H9 (cell line): ENCODE data around the gene KCNIP1. TPM values are rescaled to one million over a fixed set of nuclear protein-coding genes. Genes with fewer than 3 reads are reported as not detected.

ENCODE experiments used
- DNase-seq: peaks from one replicate; pipeline ENCODE4 v3.0.0-alpha.2; 2017
- H2AFZ ChIP-seq: one replicate; pipeline ENCODE4 v1.6.1; 2013; ENCODE audit warnings: mild to moderate bottlenecking, low read length, control low read depth, moderate library complexity
- H2AK5ac ChIP-seq: 2 replicates; pipeline ENCODE4 v1.6.1; 2013; ENCODE audit warnings: low read length, control low read depth, mixed read lengths; ENCODE audit not compliant: insufficient read length
- H2BK120ac ChIP-seq: one replicate; pipeline ENCODE4 v1.6.1; 2013; ENCODE audit warnings: low read depth, mild to moderate bottlenecking, low read length, control low read depth, inconsistent platforms; ENCODE audit not compliant: poor library complexity, severe bottlenecking
- H2BK12ac ChIP-seq: 2 replicates; pipeline ENCODE4 v1.6.1; 2013; ENCODE audit warnings: low read length, control low read depth, mixed read lengths, low read depth; ENCODE audit not compliant: insufficient read length
- H2BK15ac ChIP-seq: 2 replicates; pipeline ENCODE4 v1.6.1; 2013; ENCODE audit warnings: low read depth, low read length, control low read depth
- H2BK20ac ChIP-seq: one replicate; pipeline ENCODE4 v1.6.1; 2013; ENCODE audit warnings: low read depth, mild to moderate bottlenecking, low read length, control low read depth, inconsistent platforms; ENCODE audit not compliant: poor library complexity, severe bottlenecking
- H2BK5ac ChIP-seq: 2 replicates; pipeline ENCODE4 v1.6.1; 2013; ENCODE audit warnings: low read length, control low read depth, mixed read lengths; ENCODE audit not compliant: insufficient read length
- H3K14ac ChIP-seq: 2 replicates; pipeline ENCODE4 v1.6.1; 2013; ENCODE audit warnings: low read length, control low read depth; ENCODE audit not compliant: insufficient read depth
- H3K18ac ChIP-seq: 2 replicates; pipeline ENCODE4 v1.6.1; 2013; ENCODE audit warnings: low read depth, mild to moderate bottlenecking, mixed read lengths, low read length, control low read depth; ENCODE audit not compliant: insufficient read length
- H3K23ac ChIP-seq: 2 replicates; pipeline ENCODE4 v1.6.1; 2013; ENCODE audit warnings: low read length, control low read depth, mixed read lengths, low read depth; ENCODE audit not compliant: insufficient read length
- H3K23me2 ChIP-seq: 2 replicates; pipeline ENCODE4 v1.6.1; 2013; ENCODE audit warnings: low read depth, mild to moderate bottlenecking, mixed read lengths, low read length, control low read depth; ENCODE audit not compliant: insufficient read length, poor library complexity, severe bottlenecking
- H3K27ac ChIP-seq: 2 replicates; pipeline ENCODE4 v1.5.1; 2013; ENCODE audit warnings: low read length, control low read depth, mixed read lengths, low read depth; ENCODE audit not compliant: insufficient read length
- H3K27me3 ChIP-seq: 2 replicates; pipeline ENCODE4 v1.6.1; 2013; ENCODE audit warnings: low read length, control low read depth, inconsistent platforms; ENCODE audit not compliant: insufficient read depth
- H3K4ac ChIP-seq: 2 replicates; pipeline ENCODE4 v1.6.1; 2013; ENCODE audit warnings: low read depth, mild to moderate bottlenecking, control low read depth, inconsistent platforms, low read length, moderate library complexity
- H3K4me1 ChIP-seq: 2 replicates; pipeline ENCODE4 v1.6.1; 2013; ENCODE audit warnings: low read length, control low read depth, inconsistent platforms; ENCODE audit not compliant: insufficient read depth
- H3K4me2 ChIP-seq: 2 replicates; pipeline ENCODE4 v1.6.1; 2013; ENCODE audit warnings: low read length, control low read depth, mixed read lengths; ENCODE audit not compliant: insufficient read length, insufficient read depth
- H3K56ac ChIP-seq: 2 replicates; pipeline ENCODE4 v1.6.1; 2013; ENCODE audit warnings: low read depth, mild to moderate bottlenecking, mixed read lengths, low read length, control low read depth; ENCODE audit not compliant: insufficient read length
- H3K79me1 ChIP-seq: 2 replicates; pipeline ENCODE4 v1.6.1; 2013; ENCODE audit warnings: low read depth, mild to moderate bottlenecking, moderate library complexity, low read length, control low read depth, inconsistent platforms; ENCODE audit not compliant: insufficient read depth, poor library complexity, severe bottlenecking
- H3K79me2 ChIP-seq: 2 replicates; pipeline ENCODE4 v1.6.1; 2013; ENCODE audit warnings: low read length, control low read depth, inconsistent platforms; ENCODE audit not compliant: insufficient read depth
- H3K9ac ChIP-seq: 2 replicates; pipeline ENCODE4 v1.6.1; 2013; ENCODE audit warnings: low read length, control low read depth, mixed read lengths; ENCODE audit not compliant: insufficient read length; ENCODE audit errors: extremely low read depth
- H3K9me3 ChIP-seq: one replicate; pipeline ENCODE4 v1.6.1; 2013; ENCODE audit warnings: low read depth, low read length, inconsistent platforms; ENCODE audit not compliant: control insufficient read depth
- H3T11ph ChIP-seq: one replicate; pipeline ENCODE4 v1.6.1; 2013; ENCODE audit warnings: mild to moderate bottlenecking, low read length, control low read depth, inconsistent platforms
- H4K20me1 ChIP-seq: one replicate; pipeline ENCODE4 v1.6.1; 2013; ENCODE audit not compliant: control insufficient read depth, insufficient read length, insufficient read depth
- H4K5ac ChIP-seq: 2 replicates; pipeline ENCODE4 v1.6.1; 2013; ENCODE audit warnings: low read depth, mild to moderate bottlenecking, mixed read lengths, low read length, control low read depth; ENCODE audit not compliant: insufficient read length
- H4K8ac ChIP-seq: replicated peaks from 2 replicates; pipeline ENCODE4 v1.6.1; 2013; ENCODE audit warnings: low read length, control low read depth, mixed read lengths, low read depth; ENCODE audit not compliant: insufficient read length
- H4K91ac ChIP-seq: 2 replicates; pipeline ENCODE4 v1.6.1; 2013; ENCODE audit warnings: low read depth, mild to moderate bottlenecking, moderate library complexity, mixed read lengths, low read length, control low read depth; ENCODE audit not compliant: insufficient read length
- H3K27ac Mint-ChIP-seq, 3 experiments: 2 replicates in 2 of 3; 3 replicates in 1 of 3; pipeline ENCODE4 v1.8.0; 2020 to 2021; ENCODE audit warnings: mixed read lengths in 3 of 3, mild to moderate bottlenecking in 1 of 3, moderate library complexity in 1 of 3
- H3K27me3 Mint-ChIP-seq: 2 replicates; pipeline ENCODE4 v1.8.0; 2021; ENCODE audit warnings: low read depth, mild to moderate bottlenecking, moderate library complexity, mixed read lengths
- H3K36me3 Mint-ChIP-seq, 3 experiments: 2 replicates in 2 of 3; 3 replicates in 1 of 3; pipeline ENCODE4 v1.8.0; 2020 to 2021; ENCODE audit warnings: low read depth in 3 of 3, mixed read lengths in 3 of 3; ENCODE audit not compliant: insufficient read depth in 1 of 3
- H3K4me1 Mint-ChIP-seq, 2 experiments: 2 replicates each; pipeline ENCODE4 v1.8.0; 2020; ENCODE audit warnings: mixed read lengths in 2 of 2
- H3K4me3 Mint-ChIP-seq, 2 experiments: 2 replicates in 1 of 2; 3 replicates in 1 of 2; pipeline ENCODE4 v1.8.0; 2020 to 2021; ENCODE audit warnings: mild to moderate bottlenecking in 2 of 2, mixed read lengths in 2 of 2, moderate library complexity in 1 of 2
- H3K9me3 Mint-ChIP-seq, 2 experiments: 2 replicates in 1 of 2; 3 replicates in 1 of 2; pipeline ENCODE4 v1.8.0; 2020; ENCODE audit warnings: mild to moderate bottlenecking in 2 of 2, mixed read lengths in 2 of 2, moderate library complexity in 1 of 2
- CTCF ChIP-seq: fragments of 200-600 bp; sonication (generic); conservative IDR thresholded peaks from 3 replicates; pipeline ENCODE4 v1.8.0; 2021; ENCODE audit warnings: antibody characterized with exemption, mild to moderate bottlenecking
- WGBS: extraction: QIAGEN DNeasy Blood & Tissue Kit; methylation state at CpG from one replicate; pipeline ENCODE4 v1.1.7; 2013; ENCODE audit warnings: missing lambda C conversion rate, low lambda C conversion rate, mixed read lengths; ENCODE audit not compliant: insufficient read length; ENCODE audit errors: extremely low coverage; 5-methylcytosine and 5-hydroxymethylcytosine counted together
- total RNA-seq: library from RNA; stranded (reverse); gene quantifications from 2 replicates; pipeline ENCODE4 v1.2.1, GENCODE V29; 2021

The KCNIP1 gene
- total RNA-seq, 1 experiment from 2014 or later = 0.63 TPM

GRCh38 chr5:170636206-170636605 is 132.4 kb downstream of the KCNIP1 start:
- peaks cover 40 to 46% of the 10 kb centered on the region in 2 experiments for H3K4me1 Mint-ChIP-seq
- H3K9me3 ChIP-seq = no peaks in the 10 kb centered on the region
- no peak overlapping the region for H2AK5ac ChIP-seq
- no peak overlapping the region for H2BK20ac ChIP-seq
- H2BK15ac ChIP-seq = no peak overlapping the region
- no peak overlapping the region for H3K27ac ChIP-seq
- H3K23ac ChIP-seq = no peak overlapping the region
- no peaks in the 10 kb centered on the region for H3K79me2 ChIP-seq
- peak; percentile 20 for DNase-seq
- H3K4me2 ChIP-seq = no peak overlapping the region
- peaks cover 9% of the 10 kb centered on the region for H3K23me2 ChIP-seq
- no peak overlapping the region for H2AFZ ChIP-seq
- H3K4me3 Mint-ChIP-seq = no peak overlapping the region; a peak in 1 of 5 replicates
- H3K18ac ChIP-seq = no peak overlapping the region
- H3T11ph ChIP-seq = no peak overlapping the region
- no peak overlapping the region for H3K9ac ChIP-seq
- no peaks in the 10 kb centered on the region for H3K79me1 ChIP-seq
- H3K27me3 Mint-ChIP-seq = peaks cover 20% of the 10 kb centered on the region
- no peaks in the 10 kb centered on the region for H3K27me3 ChIP-seq
- H2BK5ac ChIP-seq = no peak overlapping the region
- H4K20me1 ChIP-seq = no peaks in the 10 kb centered on the region
- H3K56ac ChIP-seq = no peak overlapping the region
- no peak overlapping the region for H4K91ac ChIP-seq
- no CpG with 5 or more reads among the region's 11 CpGs for WGBS
- no peak for TF ChIP-seq CTCF
- peaks cover 20% of the 10 kb centered on the region for H3K4me1 ChIP-seq
- H2BK120ac ChIP-seq = no peak overlapping the region
- peak overlapping the region in 1 of 3 experiments; percentile 42; a peak in 1 of 7 replicates for H3K27ac Mint-ChIP-seq
- no peak overlapping the region for H4K8ac ChIP-seq
- H3K14ac ChIP-seq = no peak overlapping the region; the same call in 1 of the 2 replicates
- no peaks in the 10 kb centered on the region for H3K9me3 Mint-ChIP-seq
- no peak overlapping the region for H4K5ac ChIP-seq
- no peak overlapping the region for H2BK12ac ChIP-seq
- no peak overlapping the region for H3K4ac ChIP-seq
- H3K36me3 Mint-ChIP-seq = no peaks in the 10 kb centered on the region
